Neural crest cell (in vitro differentiated cells): ENCODE data around the gene FIG4. TPM values are rescaled to one million over a fixed set of nuclear protein-coding genes. Genes with fewer than 3 reads are reported as not detected.

Experiments
- DNase-seq: peaks from one replicate; pipeline ENCODE4 v3.0.0; 2021; ENCODE audit warnings: low read depth, mixed read lengths, low spot score
- H3K27ac Mint-ChIP-seq: one replicate; pipeline ENCODE4 v1.8.0; 2021; ENCODE audit warnings: mild to moderate bottlenecking, mixed read lengths; ENCODE audit not compliant: unreplicated experiment
- H3K27me3 Mint-ChIP-seq: 2 replicates; pipeline ENCODE4 v1.8.0; 2021; ENCODE audit warnings: low read depth, mild to moderate bottlenecking, mixed read lengths
- H3K36me3 Mint-ChIP-seq: 2 replicates; pipeline ENCODE4 v1.8.0; 2021; ENCODE audit warnings: low read depth, mild to moderate bottlenecking, mixed read lengths
- H3K4me1 Mint-ChIP-seq: 2 replicates; pipeline ENCODE4 v1.8.0; 2021; ENCODE audit warnings: mixed read lengths
- H3K4me3 Mint-ChIP-seq: one replicate; pipeline ENCODE4 v1.8.0; 2021; ENCODE audit warnings: mild to moderate bottlenecking, mixed read lengths
- H3K9me3 Mint-ChIP-seq: 2 replicates; pipeline ENCODE4 v1.8.0; 2021; ENCODE audit warnings: mixed read lengths
- CTCF ChIP-seq: fragments of 200-600 bp; sonication (generic); conservative IDR thresholded peaks from 2 replicates; pipeline ENCODE4 v1.5.0; 2021; ENCODE audit warnings: antibody characterized with exemption, mild to moderate bottlenecking
- total RNA-seq: library from RNA; stranded (reverse); gene quantifications from 2 replicates; pipeline ENCODE4 v1.2.1, GENCODE V29; 2021

FIG4 gene
- total RNA-seq, 1 donor from 2014 or later, result 12.7 TPM

- Mint-ChIP-seq H3K9me3 (no peaks in the 10 kb centered on the region), H3K27me3 (no peaks in the 10 kb centered on the region), H3K27ac (no peak overlapping the region), H3K4me1 (peaks cover 11% of the 10 kb centered on the region), H3K4me3 (no peak overlapping the region), H3K36me3 (peaks cover 12% of the 10 kb centered on the region)
- no peak for TF ChIP-seq CTCF
- no peak for DNase-seq
Observed at GRCh38 chr6:109791301-109791700, 100.2 kb downstream of the FIG4 start.

- no peaks in the 10 kb centered on the region for H3K27me3 Mint-ChIP-seq
- TF ChIP-seq CTCF, result no peak
- H3K36me3 Mint-ChIP-seq, result peaks cover 10% of the 10 kb centered on the region
- no peak for DNase-seq
- H3K4me3 Mint-ChIP-seq, result no peak overlapping the region
- no peak overlapping the region for H3K27ac Mint-ChIP-seq
- H3K4me1 Mint-ChIP-seq, result peaks cover 11% of the 10 kb centered on the region
- no peaks in the 10 kb centered on the region for H3K9me3 Mint-ChIP-seq
Observed at GRCh38 chr6:109793021-109793420, 101.9 kb downstream of the FIG4 start.

- TF ChIP-seq CTCF, result no peak
- no peaks in the 10 kb centered on the region for H3K27me3 Mint-ChIP-seq
- no peak overlapping the region for H3K4me3 Mint-ChIP-seq
- no peak for DNase-seq
- H3K4me1 Mint-ChIP-seq, result peaks cover 17% of the 10 kb centered on the region
- peaks cover 8% of the 10 kb centered on the region for H3K36me3 Mint-ChIP-seq
- no peaks in the 10 kb centered on the region for H3K9me3 Mint-ChIP-seq
- H3K27ac Mint-ChIP-seq, result peak overlapping the region; percentile 24
Observed at GRCh38 chr6:109793792-109794191, 102.7 kb downstream of the FIG4 start.

GRCh38 chr6:109794201-109794923, 103.3 kb downstream of the FIG4 start:
- H3K9me3 Mint-ChIP-seq, result no peaks in the 10 kb centered on the region
- no peak overlapping the region for H3K27ac Mint-ChIP-seq
- peaks cover 22% of the 10 kb centered on the region for H3K4me1 Mint-ChIP-seq
- DNase-seq, result no peak
- H3K4me3 Mint-ChIP-seq, result no peak overlapping the region
- no peak for TF ChIP-seq CTCF
- no peaks in the 10 kb centered on the region for H3K27me3 Mint-ChIP-seq
- peaks cover 8% of the 10 kb centered on the region for H3K36me3 Mint-ChIP-seq

GRCh38 chr6:109795994-109796555, 105.0 kb downstream of the FIG4 start:
- Mint-ChIP-seq H3K4me1 (peaks cover 22% of the 10 kb centered on the region), H3K36me3 (peaks cover 8% of the 10 kb centered on the region), H3K27me3 (no peaks in the 10 kb centered on the region), H3K9me3 (no peaks in the 10 kb centered on the region), H3K27ac (no peak overlapping the region), H3K4me3 (no peak overlapping the region)
- no peak for DNase-seq
- TF ChIP-seq CTCF, result no peak
